A549 treated with dexamethasone at 1 μM for 4 hours (cell line): ENCODE measurements around the gene AP1M2. TPM values are rescaled to one million over a fixed set of nuclear protein-coding genes. Genes with fewer than 3 reads are reported as not detected.

ENCODE experiments used
- total RNA-seq: library from RNA; stranded (reverse); fragments of 200-300 nt; extraction: Qiagen RNA extraction; gene quantifications from 5 replicates; pipeline ENCODE4 v1.2.3, GENCODE V29; 2022

The AP1M2 gene
- total RNA-seq = 25.7 to 36.9 TPM (median 30.2 TPM) in 5 replicates

DNA sequence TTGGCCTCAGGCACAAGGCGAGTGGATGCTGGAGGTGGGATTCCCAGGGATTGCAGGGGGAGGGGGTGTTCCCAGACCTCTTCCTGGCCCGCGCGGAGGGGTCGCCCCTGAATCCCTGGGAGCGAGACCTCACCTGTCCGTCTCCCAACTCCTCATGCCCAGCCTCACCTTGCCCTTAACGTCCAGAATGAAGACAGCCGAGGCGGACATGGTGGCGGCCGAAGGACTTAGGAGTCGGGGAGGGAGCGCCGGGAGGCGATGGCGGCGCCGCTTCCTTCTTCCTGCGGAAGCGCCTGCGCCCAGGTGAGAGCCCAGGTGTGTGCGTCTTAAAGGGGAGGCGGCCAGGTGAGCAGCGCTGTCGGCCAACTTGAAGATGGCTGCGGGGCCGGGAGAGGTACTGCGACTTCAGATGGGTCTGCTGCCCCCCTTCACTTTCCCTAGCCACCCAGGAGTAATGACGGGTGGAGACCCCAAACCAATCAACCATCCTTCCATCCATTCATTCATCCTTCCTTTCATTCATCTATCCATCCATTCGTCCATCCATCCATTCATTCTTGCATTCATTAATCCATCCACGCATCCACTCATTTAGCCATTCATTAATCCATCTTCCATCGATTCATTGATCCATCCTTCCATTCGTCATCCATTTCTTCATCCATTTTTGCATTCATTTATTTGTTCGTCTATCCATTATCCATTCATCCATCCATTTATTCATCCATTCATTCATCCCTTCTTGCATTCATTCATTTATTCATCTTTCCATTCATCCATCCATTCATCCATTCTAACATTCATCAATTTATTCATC lies at the start of gene AP1M2:
Gene AP1M2 (minus strand): TSS at position 291 of the 817 bp plus-strand sequence. CDS start 81 bp downstream, at position 210.

DNA sequence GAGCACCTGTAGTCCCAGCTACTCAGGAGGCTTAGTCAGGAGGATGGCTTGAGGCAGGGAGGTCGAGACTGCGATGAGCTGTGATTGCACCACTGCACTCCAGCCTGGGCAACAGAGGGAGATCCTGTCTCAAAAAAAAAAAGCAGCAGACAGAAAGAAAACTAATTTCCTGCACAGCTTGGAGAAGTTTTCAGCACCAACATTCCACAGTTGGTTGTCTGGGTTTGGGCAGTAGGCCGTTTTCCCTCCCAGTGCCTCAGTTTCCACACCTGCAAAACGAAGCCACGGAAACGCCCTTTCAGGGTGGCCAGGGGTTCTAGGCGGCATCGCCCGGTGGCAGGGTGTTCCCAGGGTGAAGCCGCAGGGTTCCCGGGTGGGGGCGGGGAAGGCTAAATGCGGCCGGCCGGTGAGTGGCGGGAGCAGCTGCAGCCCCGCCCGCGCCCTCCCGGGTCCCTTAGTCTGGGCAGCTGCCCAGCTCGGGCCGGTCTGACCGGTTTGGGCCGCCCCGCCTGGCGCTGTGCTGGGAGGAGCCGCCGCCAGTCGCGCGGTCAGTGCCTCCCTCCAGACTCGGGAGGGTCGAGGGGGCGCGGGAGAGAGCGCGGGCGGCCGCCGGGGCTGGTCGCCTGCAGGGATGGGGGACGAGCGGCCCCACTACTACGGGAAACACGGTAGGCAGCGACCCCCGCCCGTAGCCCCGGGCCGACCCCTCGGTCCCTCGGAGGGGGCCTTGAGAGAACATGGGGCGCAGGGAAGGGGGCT lies 38.1 kb upstream of the AP1M2 start, which contains the start of gene SLC44A2:
Gene SLC44A2 (plus strand): TSS at position 551 of the 759 bp plus-strand sequence. CDS start 81 bp downstream, at position 632.

GRCh38 chr19:10568826-10569651 lies 18.1 kb downstream of the AP1M2 start, which contains the start of gene CDKN2D:
Gene CDKN2D (minus strand): TSS chr19:10568979. CDS start chr19:10568653, 326 bp downstream.

DNA sequence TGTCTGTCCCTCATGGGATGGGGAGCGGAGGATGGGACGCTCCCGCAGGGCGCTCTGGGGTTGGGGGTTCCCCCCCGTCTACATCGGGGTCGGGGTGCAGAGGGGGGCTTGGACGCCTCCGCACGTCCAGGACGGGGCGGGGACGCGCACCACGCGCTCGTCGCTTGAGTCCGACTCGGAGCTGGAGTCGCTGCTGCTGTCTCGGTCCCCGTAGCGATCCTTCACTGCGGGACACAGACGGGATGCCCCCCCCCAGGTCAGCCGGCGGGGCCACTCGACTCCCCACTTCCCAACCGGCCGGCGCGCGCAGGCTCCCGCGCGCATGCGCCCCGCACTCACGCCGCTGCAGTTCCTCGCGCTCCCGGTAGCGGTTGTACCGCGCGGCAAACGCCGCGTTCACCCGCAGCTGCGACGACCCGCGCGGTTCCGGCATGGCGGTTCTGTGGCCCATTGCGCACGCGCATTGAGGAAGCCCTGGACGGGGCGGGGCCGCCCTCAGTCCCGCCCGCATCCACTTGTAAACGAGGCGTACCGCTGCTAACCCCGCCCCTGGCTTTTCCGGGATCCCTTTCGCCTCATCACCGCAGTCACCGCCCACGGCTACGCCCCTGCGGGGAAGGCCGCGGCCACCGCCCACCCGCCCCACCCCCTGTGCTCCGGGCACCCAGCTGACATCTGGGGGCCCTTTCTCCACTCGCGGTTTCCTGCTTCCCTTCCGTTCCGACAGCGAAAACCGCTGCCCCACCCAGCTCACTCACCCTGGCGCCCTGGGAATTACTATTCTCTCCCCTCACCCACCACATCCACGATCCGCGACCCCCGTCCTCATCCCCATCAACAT lies 21.3 kb downstream of the AP1M2 start, which contains the start of gene KRI1:
Gene KRI1 (minus strand): TSS at position 444 of the 841 bp plus-strand sequence. CDS start 11 bp downstream, at position 433.

GRCh38 chr19:10543420-10544241 lies 43.5 kb downstream of the AP1M2 start, which contains the start of gene ATG4D:
Gene ATG4D (plus strand): TSS chr19:10543904. CDS start chr19:10544091, 187 bp downstream.

Other genes with a start within 250 kb of the AP1M2 start
- gene ICAM3, start 247.7 kb downstream of the AP1M2 start, total RNA-seq = 6.7 to 9.7 TPM (median 8.2 TPM) in 5 replicates
- 27.7 to 47.5 TPM (median 44.4 TPM) in 5 replicates for gene TYK2, start 206.7 kb downstream of the AP1M2 start, total RNA-seq
- 155 to 208 TPM (median 189 TPM) in 5 replicates for gene CDC37, start 183.8 kb downstream of the AP1M2 start, total RNA-seq
- gene PDE4A, start 166.8 kb downstream of the AP1M2 start, total RNA-seq = 3.3 to 5.2 TPM (median 4.7 TPM) in 5 replicates
- gene KEAP1, start 84.0 kb downstream of the AP1M2 start, total RNA-seq = 51.2 to 65.3 TPM (median 56.6 TPM) in 5 replicates
- gene S1PR5, start 69.9 kb downstream of the AP1M2 start, total RNA-seq = 0.98 to 1.7 TPM (median 1.4 TPM) in 5 replicates
- gene ATG4D, start 43.4 kb downstream of the AP1M2 start, total RNA-seq = 16.4 to 21.2 TPM (median 20.6 TPM) in 5 replicates
- 13.0 to 18.8 TPM (median 16.6 TPM) in 5 replicates for gene KRI1, start 21.3 kb downstream of the AP1M2 start, total RNA-seq
- gene CDKN2D, start 18.3 kb downstream of the AP1M2 start, total RNA-seq = 4.6 to 5.9 TPM (median 5.3 TPM) in 5 replicates
- gene SLC44A2, start 38.2 kb upstream of the AP1M2 start, total RNA-seq = 6.8 to 9.8 TPM (median 8.8 TPM) in 5 replicates
- 132 to 191 TPM (median 177 TPM) in 5 replicates for gene ILF3, start 67.0 kb upstream of the AP1M2 start, total RNA-seq
- 25.9 to 31.2 TPM (median 30.5 TPM) in 5 replicates for gene QTRT1, start 114.1 kb upstream of the AP1M2 start, total RNA-seq
- 42.4 to 60.9 TPM (median 58.5 TPM) in 5 replicates for gene DNM2, start 130.8 kb upstream of the AP1M2 start, total RNA-seq
- gene TMED1, start 248.9 kb upstream of the AP1M2 start, total RNA-seq = 23.3 to 25.0 TPM (median 23.7 TPM) in 5 replicates